ENCODE data around the gene CENATAC. TPM values are rescaled to one million over a fixed set of nuclear protein-coding genes. Genes with fewer than 3 reads are reported as not detected.
"Not testable (repeated sequence)": the region's sequence is repeated elsewhere in the genome, so short reads cannot be mapped to it uniquely, and the experiment has no call there.

Gene CENATAC
- polyA plus RNA-seq, 10 donors, result 7.1 to 28.2 (median 12.0) TPM

DNA sequence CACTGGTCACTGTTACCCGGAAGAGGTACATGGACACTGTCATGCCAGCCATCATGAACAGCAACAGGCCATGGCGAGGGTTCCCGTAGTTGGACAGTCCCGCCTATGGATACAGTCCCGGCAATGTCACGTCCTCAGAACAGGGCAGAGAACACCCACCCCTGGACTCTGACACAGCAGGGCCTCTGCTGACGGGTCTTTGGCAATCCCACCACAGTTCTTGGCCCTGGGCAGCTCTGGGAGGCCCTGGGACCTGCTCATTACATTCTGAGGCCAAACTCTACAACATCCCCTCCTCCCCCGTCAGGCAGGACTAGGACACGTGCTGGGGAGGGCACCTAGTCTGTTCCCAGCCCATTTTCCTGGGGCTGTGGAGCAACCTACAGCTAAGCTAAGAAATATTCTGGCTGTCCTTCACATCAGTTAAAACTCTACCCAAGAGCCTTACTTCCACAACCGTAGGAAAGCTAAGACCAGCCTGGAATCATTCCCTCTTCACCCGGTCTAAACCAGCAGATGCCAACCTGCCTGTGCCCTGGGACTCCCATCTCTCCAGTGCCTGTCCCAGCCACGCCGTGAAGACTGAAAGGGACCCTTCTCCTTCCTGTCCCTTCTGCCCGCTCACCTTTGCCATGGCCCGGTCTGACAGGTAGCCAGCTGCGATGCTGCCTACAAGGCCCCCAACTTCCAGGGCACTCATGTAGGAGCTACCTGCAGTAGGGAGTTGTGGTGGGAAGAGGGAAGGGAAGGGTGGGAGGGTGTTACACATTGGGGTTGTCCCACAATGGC, 28.2 kb downstream of the CENATAC start:
- DNase-seq, result no peak

DNA sequence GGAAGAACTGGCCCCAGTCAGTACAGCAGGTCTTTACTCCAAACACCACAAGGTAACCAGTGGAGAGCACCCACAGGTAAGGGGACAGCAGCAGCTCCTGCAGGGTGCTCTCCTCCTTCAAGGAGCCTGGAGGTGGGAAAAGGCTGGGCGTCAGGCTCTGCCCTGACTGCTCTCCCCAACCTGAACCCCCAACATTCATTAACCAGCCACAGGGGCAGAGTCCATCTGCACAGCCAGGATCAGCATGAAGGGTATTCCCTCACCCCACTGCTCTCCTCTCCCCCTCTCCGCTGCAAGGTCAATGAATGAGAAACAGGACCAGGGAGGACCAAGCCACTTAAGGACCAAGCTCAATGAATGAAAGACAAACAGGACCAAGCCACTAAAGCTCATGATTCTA, 29.0 kb downstream of the CENATAC start:
- DNase-seq, result no peak

DNA sequence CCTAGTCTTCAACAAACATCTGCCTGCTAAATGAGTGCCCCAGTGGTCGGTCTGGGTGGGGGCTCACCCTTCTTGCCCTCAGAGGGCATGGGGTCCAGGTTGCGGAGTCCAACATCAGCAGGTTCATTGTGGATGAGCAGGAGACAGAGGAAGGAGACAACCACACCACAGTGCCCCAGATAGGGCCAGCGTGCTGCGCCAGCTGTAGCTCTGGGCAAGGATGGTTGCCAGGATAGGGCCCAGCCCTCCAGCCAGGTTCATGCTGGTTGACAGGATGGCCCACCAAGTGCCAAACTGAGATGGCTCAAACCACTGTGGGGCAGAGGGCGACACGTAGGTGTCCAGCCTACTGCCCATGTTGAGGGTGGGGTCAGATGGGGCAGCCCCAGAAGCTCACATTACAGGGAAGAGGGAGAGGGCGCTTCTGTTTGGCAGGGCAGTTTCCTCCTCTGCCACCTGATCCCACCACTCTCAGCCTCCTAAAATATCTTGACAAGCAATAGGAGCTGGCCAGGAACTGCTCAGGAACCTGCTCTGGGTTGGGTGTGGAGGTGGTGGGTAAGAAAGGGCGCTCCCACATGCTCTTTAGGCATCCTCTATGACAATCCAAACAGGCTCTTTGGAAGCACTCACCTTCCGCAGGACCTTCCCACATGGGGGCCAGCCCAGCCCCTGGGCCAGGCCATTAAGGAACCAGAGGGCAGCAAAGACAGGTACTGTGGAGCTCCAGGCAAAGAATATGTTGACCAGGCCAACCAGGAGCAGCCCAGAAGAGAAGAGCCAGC, 29.8 kb downstream of the CENATAC start:
- no peak for DNase-seq

DNA sequence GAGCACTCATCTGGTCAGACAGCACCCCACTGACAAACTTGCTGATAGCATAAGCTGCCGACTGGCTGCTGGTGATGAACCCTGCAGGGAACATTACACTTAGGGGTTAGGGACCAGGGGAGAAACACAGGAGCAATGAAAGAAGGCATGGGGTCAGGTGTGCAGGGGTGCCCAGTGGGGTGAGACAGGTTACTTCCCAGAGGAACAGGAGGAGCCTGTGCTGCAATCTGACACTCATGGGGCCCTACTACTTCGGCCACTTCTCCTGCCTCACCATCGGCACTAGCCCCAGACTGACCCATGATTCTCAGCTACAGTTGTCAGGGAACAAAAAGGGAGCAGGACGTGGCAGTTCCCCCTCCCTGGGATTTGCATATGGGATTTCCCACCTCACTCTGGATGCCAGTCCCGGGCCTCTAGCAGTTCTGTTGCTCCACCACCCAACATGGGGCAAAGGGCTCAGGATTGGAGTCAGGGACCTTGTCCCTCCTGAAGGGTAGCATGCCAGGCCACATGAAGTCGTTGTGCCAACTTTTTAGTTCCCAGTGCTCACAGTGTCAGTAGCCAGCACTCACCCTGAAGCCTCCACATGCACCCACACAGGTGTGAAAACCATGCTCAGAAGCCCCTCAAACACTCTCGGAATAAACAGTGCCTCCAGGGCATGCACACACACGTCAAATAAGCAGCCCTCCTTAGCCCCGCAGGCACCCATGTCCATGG, 30.6 kb downstream of the CENATAC start:
- DNase-seq, result no peak

DNA sequence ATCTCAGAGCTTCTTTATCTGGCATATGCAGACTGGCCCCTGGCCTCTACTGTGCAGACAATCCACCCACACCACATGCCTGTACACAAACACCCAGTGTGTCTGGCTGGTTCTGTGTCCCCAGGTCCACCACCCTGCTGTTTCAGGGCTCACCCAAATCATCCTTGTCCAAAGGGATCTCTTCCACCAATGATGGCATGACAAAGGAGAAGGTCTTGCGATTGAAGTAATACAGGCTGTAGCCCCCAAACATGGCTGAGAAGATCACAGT, 31.1 kb downstream of the CENATAC start:
- no peak for DNase-seq

DNA sequence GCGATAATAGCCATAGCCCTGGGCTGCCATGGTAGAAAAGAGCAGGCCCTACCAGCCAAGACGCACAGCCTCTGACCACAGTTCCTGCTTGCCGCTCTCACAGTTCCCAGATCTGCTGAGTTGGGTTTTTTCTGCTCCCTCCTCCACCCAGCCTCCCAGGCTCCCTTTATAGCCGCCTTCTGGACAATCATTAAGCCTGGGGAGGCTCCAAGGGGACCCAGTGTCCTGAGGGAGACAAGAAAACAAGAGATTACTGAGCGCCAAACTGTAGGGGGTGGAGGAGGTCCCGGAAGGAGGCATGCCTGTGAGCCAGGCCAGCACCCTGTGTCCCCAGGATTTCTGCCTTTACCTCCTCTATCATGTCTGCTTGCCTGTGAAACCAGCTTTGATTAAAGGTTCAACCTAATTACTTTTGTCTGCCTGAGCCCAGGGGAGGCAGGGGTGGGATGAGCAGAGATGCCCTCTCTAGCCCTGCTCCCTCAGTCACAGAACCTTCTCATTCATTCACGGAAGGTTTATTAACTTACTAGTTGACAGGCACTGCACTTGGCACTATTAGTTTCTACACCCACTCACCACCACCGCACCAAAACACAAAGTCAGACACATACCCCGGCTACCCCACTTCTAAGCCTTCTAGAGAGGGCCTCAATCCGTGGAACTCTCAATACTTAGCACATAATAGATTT, 31.5 kb downstream of the CENATAC start:
- peak in 1 of 3 donors; percentile 33 for DNase-seq

DNA sequence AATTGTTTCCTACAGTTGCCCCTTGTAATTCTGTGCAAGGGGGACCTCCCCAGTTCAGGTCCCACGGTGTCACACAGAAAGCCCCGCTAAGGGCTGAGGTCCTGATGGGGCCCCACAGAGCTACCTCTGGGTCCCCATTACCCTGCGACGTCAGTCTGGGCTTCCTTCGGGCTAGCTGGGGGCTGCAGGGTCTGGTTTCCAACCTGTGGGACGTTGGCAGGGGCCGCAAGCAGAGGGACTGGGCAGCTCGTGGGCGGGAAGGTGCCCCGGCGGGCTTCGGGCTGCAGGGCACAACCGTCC, 32.0 kb downstream of the CENATAC start:
- DNase-seq, result no peak

DNA sequence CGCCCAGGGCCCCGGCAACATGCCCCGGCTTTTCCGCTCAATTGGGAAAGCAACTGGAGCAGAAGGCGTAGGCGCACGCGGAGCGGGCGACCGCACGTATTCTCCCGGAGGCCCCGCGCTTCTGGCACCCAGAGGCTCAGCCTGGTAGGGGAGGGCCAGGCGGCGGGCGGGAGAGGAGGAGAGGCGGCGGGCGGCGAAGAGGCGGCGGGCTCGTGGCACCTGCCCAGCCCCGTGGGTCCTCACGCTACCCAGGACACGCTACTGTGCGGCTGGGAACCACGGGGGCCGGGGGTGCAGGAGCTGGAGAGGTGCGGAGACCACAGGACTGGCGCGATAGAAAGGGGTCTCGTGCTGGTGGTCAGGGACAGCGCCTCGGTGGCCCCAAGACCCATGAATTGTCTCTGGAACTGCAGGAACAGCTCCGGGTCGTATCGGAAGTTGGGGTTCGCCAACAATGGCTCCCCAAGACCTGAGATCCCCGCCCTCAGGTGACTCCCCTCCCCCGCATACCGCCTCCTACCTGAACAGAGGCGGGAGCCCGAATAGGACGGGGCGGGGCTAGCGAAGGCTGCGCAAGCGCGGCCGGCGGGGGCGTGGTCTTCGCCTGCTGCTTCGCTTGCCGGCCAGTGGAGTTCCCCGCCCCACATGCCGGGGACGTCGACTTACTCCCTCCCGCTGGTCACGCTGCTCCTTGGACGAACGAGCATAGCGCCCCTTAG, 32.5 kb downstream of the CENATAC start, which contains the start of gene SLC37A4:
TSS of gene SLC37A4 (minus strand) at position 549 of the 719 bp plus-strand sequence.
- peak; percentile 93 to 97 (median 93) for DNase-seq

DNA sequence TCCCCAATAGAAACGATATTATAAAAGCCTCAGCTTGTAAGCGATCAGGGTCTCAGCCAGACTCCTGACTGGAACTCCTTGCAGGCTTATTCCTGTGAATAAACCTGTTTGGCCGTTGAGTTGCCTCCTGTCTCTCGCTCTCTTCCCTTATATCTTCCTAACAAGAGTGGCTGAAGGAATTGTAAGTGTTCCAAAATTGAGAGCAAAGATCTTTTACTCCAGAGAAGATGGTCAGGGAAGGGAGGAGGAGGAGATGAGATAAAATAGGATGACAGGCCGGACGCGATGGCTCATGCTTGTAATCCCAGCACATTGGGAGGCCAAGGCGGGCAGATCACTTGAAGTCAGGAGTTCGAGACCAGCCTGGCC, 34.0 kb downstream of the CENATAC start:
- DNase-seq, result no peak

DNA sequence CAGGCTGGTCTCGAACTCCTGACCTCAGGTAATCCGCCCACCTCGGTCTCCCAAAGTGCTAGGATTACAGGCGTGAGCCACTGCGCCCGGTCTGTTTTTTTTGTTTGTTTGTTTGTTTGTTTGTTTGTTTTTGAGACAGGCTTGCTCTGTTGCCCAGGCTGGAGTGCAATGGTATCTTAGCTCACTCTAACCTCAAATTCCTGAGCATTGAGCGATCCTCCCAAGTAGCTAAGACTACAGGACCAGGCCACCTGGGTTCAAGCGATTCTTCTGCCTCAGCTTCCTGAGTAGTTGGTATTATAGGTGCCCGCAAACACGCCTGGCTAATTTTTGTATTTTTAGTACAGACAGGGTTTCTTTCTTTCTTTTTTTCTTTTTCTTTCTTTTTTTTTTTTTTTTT, 35.5 kb downstream of the CENATAC start:
- DNase-seq, result not testable (repeated sequence)

DNA sequence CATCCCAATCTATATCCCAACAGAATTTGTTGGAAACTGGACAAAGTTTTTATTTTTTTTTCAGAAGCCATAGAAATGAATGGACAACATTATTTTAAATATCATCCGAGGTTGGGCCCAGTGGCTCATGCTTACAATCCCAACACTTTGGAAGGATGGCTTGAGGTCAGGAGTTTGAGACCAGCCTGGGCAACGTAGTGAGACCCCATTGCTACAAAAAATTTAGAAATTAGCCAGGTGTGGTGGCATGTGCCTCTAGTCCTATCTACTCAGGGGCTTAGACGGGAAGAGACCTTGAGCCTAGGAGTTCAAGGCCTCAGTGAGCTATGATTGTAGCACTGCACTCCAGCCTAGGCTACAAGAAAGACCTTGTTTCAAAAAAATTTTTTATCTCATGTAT, 36.9 kb downstream of the CENATAC start:
- no peak for DNase-seq

DNA sequence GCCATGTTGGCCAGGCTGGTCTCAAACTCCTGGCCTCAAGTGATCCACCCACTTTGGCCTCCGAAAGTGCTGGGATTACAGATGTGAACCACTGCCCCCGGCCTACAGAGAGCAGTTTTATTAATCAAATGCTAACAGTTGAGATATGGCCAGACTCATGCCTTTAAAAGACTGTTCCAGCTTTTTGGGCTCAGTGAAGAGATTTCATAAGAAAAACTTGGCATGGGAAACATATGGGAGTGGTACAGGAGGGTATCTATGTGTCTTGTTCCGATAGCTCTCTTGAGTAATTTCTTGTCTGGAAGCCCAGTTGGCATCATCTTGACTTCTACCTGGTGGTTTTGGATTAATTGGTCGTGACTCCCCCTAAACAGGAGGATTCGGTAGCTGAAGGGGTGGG, 40.9 kb downstream of the CENATAC start:
- DNase-seq, result no peak

DNA sequence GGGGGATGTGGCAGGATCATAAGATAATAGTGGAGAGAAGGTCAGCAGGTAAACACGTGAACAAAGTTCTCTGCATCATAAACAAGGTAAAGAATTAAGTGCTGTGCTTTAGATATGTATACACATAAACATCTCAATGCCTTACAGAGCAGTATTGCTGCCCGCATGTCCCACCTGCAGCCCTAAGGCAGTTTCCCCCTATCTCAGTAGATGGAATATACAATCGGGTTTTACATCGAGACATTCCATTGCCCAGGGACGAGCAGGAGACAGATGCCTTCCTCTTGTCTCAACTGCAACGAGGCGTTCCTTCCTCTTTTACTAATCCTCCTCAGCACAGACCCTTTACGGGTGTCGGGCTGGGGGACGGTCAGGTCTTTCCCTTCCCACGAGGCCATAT, 41.5 kb downstream of the CENATAC start:
- DNase-seq, result not testable (repeated sequence)

DNA sequence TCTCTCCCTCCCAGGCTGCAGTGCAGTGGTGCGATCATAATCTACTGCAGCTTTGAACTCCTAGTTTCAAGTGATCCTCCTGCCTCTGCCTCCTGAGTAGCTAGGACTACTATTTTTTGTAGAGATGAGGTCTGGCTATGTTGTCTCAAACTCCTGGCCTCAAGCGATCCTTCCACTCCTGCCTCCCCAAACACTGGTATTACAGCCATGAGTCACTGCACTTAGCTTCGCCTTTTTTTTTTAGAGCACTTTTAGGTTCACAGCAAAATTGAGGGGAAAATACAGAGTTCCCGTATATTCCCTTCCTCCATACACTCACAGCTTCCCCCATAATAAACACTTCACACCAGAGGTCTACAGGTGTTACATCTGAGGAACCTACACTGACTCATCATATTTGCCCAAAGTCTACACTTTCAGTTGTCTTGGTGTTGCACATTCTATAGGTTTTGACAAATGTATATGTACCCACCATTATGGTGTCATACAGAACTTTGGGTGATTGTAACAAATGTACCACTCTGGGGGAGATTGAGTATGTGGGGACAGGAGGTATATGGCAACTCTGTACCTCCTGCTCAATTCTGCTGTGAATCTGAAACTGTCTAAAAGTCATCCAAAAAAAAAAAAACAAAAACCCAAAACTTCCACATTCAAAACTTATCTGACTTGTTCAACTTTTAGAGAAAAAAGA, 44.0 kb downstream of the CENATAC start:
- DNase-seq, result no peak

DNA sequence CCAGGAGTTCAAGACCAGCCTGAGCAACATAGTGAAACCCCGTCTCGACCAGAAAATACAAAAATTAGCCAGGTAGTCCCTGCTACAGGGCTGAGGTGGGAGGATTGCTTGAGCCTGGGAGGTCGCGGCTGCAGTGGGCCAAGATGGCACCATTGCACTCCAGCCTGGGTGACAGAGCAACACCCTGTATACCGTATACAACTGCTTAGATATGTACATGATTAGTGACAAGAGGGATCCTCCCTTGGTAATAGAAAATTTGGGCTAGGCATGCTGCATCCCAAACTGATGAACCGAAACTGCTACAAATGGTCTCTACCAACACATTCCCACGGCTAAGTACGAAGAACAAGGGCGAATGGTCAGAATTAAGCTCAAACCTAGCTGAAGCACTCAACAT, 45.0 kb downstream of the CENATAC start:
- DNase-seq, result no peak

DNA sequence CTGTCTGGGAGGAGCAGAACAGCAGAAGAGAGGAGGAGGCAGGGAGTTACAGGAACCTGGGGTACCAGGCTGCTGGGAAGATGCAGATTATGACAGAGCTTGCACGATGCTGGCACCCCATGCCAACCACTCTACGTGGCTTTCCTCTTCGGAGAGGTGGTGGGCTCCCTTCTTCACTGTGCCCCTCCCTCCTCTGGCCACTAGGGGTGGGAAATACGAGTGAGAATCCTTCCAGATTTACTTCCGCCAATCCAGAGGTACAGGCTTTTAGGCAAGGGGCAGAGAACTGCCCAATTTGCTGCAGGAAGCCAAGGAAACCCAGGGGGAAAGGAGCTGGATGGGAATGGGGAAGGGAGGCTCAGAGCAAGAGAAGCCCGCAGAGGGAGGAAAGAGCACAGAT, 46.8 kb downstream of the CENATAC start:
- DNase-seq, result no peak

DNA sequence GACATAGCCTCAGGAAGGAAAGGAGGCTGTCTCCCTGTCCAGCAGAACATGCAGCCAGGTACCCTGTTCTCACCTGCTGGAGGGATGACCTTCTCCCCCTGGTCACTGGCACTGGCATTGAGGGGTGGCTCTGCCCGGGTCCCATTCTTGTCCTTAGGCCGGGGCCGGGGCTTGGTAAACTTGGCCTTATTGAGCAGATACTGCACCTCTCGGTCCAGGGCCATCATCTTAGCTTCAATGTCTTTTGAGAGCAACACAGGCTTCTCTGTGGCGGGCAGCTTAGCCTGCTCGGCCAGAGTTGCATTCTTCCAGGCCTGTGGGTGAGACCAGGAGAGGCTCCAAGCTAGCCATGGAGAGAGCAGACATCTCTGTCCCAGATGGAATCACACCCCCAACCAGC, 48.6 kb downstream of the CENATAC start:
- no peak for DNase-seq

DNA sequence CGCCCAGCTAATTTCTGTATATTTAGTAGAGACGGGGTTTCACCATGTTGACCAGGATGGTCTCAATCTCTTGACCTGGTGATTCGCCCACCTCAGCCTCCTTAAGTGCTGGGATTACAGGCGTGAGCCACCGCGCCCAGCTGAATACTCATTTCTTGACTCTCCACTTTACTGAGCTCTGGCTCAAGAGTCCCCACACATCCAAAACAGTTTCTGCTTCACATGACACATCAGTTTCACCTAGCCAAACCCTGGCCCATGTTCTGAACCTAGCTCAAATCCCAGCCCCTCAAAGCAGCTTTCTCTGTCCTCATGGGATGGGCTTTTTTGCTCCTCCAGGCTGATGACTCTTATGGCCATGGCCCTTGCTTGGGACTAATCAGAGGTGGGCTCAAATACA, 49.3 kb downstream of the CENATAC start:
- no peak for DNase-seq

DNA sequence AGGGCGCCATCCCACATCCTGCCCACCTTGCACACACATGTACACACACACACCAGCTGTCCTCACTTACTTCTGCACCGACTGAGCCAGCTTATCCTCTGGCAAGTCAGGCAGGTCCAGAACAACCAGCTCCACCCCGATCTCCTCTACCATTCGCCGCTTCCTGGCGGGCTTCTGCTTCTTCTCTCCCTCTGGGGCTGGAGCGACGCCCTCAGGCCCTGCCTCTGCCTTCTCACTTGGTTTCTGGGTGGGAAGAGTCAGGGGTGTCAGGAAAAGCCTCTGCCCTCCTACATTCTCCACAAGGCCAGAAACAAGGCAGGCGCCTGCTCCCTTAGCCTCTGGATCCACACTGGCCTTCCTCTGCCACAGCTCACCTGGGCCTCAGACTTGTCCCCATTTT, 50.7 kb downstream of the CENATAC start:
- DNase-seq, result no peak

DNA sequence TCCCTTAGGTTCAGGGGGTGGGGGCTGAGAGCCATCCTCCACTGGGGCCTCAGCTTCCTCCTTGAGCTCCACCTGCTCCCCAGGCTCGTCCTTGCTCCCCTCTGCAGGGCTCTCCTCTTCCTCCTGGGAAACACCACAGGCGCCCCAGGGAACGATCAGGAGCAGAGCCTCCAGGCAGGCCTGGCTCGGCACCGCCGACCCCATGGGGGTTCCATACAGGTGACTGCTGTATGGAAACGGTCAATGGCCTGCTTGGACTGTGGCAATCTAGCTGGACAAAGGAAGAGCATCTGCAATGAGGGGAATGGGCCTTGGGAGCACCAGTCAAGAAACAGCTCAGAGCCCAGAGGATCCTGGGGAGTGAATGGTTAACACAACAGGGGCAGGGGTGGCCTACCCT, 51.1 kb downstream of the CENATAC start:
- DNase-seq, result no peak
